Fibroblast of villous mesenchyme (primary cell): ENCODE data around the gene MEN1. TPM values are rescaled to one million over a fixed set of nuclear protein-coding genes. Genes with fewer than 3 reads are reported as not detected.

Experiments used
- DNase-seq: peaks from one replicate; pipeline ENCODE4 v3.0.0-alpha.2; 2010; ENCODE audit warnings: low read depth
- H3K4me3 ChIP-seq: 2 replicates; pipeline ENCODE4 v1.5.1; 2011; ENCODE audit warnings: low read depth, mild to moderate bottlenecking, low read length
- CTCF ChIP-seq: IDR thresholded peaks from 2 replicates; pipeline ENCODE4 v1.5.1; 2012; ENCODE audit warnings: low read depth, mild to moderate bottlenecking, low read length; ENCODE audit not compliant: insufficient read depth
- total RNA-seq: library from RNA; depleted of rRNA; stranded (reverse); fragments of >200 nt; gene quantifications from 2 replicates; pipeline ENCODE4 v1.2.3, GENCODE V29; 2012

The MEN1 gene
- total RNA-seq, 1 donor = 17.7 TPM

- DNase-seq = no peak
- TF ChIP-seq CTCF = no peak
- no peak overlapping the region for H3K4me3 ChIP-seq
These were observed 40.2 kb downstream of the MEN1 start for GRCh38 chr11:64770120-64770519.

- TF ChIP-seq CTCF = no peak
- no peak for DNase-seq
- no peak overlapping the region for H3K4me3 ChIP-seq
These were observed 41.1 kb downstream of the MEN1 start for GRCh38 chr11:64769283-64769682.

- TF ChIP-seq CTCF = no peak
- no peak for DNase-seq
- H3K4me3 ChIP-seq = no peak overlapping the region
These were observed 42.1 kb downstream of the MEN1 start for GRCh38 chr11:64768300-64768694.

GRCh38 chr11:64767344-64768299 is 42.7 kb downstream of the MEN1 start:
- peak; percentile 70 for DNase-seq
- peak; percentile 76 for TF ChIP-seq CTCF
- no peak overlapping the region for H3K4me3 ChIP-seq

- no peak for TF ChIP-seq CTCF
- no peak overlapping the region for H3K4me3 ChIP-seq
- DNase-seq = no peak
These were observed 43.5 kb downstream of the MEN1 start for GRCh38 chr11:64766881-64767280.

- DNase-seq = no peak
- TF ChIP-seq CTCF = no peak
- no peak overlapping the region for H3K4me3 ChIP-seq
These were observed 44.3 kb downstream of the MEN1 start for GRCh38 chr11:64765851-64766665.
